Keratinocyte (primary cell): Measurements from ENCODE around the gene CELSR1. TPM values are rescaled to one million over a fixed set of nuclear protein-coding genes. Genes with fewer than 3 reads are reported as not detected.
A peak's percentile ranks its signal among the peaks of the same experiment; 100 is the strongest.

Experiments
- DNase-seq: peaks from one replicate; pipeline ENCODE4 v3.0.0-alpha.2; 2011; ENCODE audit warnings: low read depth, missing footprints, low spot score
- FAIRE-seq: peaks from 2 replicates; lab custom pipeline; 2011; peaks lifted over from hg19 to GRCh38; lab: Jason Lieb, UNC
- H2AFZ ChIP-seq: 2 replicates; pipeline ENCODE4 v1.6.0; 2012; ENCODE audit warnings: low read length, control low read depth, inconsistent platforms; ENCODE audit not compliant: control insufficient read depth
- H3K27ac ChIP-seq: 2 replicates; pipeline ENCODE4 v1.5.1; 2011; ENCODE audit warnings: low read length; ENCODE audit not compliant: control insufficient read depth, insufficient read depth
- H3K27me3 ChIP-seq: 3 replicates; pipeline ENCODE4 v1.6.0; 2011; ENCODE audit warnings: low read length; ENCODE audit not compliant: control insufficient read depth, insufficient read depth; ENCODE audit errors: extremely low read depth
- H3K36me3 ChIP-seq, 2 experiments: 2 replicates in 1 of 2; 3 replicates in 1 of 2; pipeline ENCODE4 v1.5.1; 2011; ENCODE audit warnings: low read length in 2 of 2, mild to moderate bottlenecking in 1 of 2; ENCODE audit not compliant: control insufficient read depth in 2 of 2, insufficient read depth in 2 of 2; ENCODE audit errors: extremely low read depth in 1 of 2
- H3K4me1 ChIP-seq: 3 replicates; pipeline ENCODE4 v1.5.1; 2011; ENCODE audit warnings: low read length; ENCODE audit not compliant: control insufficient read depth, insufficient read depth; ENCODE audit errors: extremely low read depth
- H3K4me2 ChIP-seq: 3 replicates; pipeline ENCODE4 v1.6.0; 2011; ENCODE audit warnings: low read depth, low read length; ENCODE audit not compliant: control insufficient read depth, insufficient read depth; ENCODE audit errors: extremely low read depth
- H3K4me3 ChIP-seq, 3 experiments: fragments of 200-600 bp in 1 of 3; sonication (generic) in 1 of 3; 2 replicates in 2 of 3; 3 replicates in 1 of 3; pipeline ENCODE4 v1.5.1; 2011 to 2016; ENCODE audit warnings: low read length in 3 of 3, mild to moderate bottlenecking in 3 of 3, control low read depth in 2 of 3, inconsistent platforms in 1 of 3, low read depth in 1 of 3, mixed read lengths in 1 of 3, mixed run types in 1 of 3, moderate library complexity in 1 of 3; ENCODE audit not compliant: control insufficient read depth in 2 of 3, insufficient read depth in 2 of 3; ENCODE audit errors: extremely low read depth in 1 of 3
- H3K79me2 ChIP-seq: 2 replicates; pipeline ENCODE4 v1.6.0; 2012; ENCODE audit warnings: low read length; ENCODE audit not compliant: control insufficient read depth, insufficient read depth
- H3K9ac ChIP-seq: 3 replicates; pipeline ENCODE4 v1.6.0; 2011; ENCODE audit warnings: low read length; ENCODE audit not compliant: control insufficient read depth, insufficient read depth; ENCODE audit errors: extremely low read depth
- H3K9me1 ChIP-seq: 3 replicates; pipeline ENCODE4 v1.6.0; 2011; ENCODE audit warnings: low read length; ENCODE audit not compliant: control insufficient read depth, insufficient read depth; ENCODE audit errors: extremely low read depth
- H3K9me3 ChIP-seq: 2 replicates; pipeline ENCODE4 v1.5.1; 2012; ENCODE audit warnings: low read depth, low read length; ENCODE audit not compliant: control insufficient read depth
- H4K20me1 ChIP-seq: 3 replicates; pipeline ENCODE4 v1.6.0; 2011; ENCODE audit warnings: low read length; ENCODE audit not compliant: control insufficient read depth, insufficient read depth; ENCODE audit errors: extremely low read depth
- CTCF ChIP-seq, 3 experiments: IDR thresholded peaks in 1 of 3; conservative IDR thresholded peaks in 1 of 3; optimal IDR thresholded peaks in 1 of 3; 2 replicates in 2 of 3; 3 replicates in 1 of 3; pipeline versions ENCODE3 to v1.5.1; 2011; ENCODE audit warnings: low read length in 3 of 3, mild to moderate bottlenecking in 3 of 3, moderate library complexity in 2 of 3, control low read depth in 1 of 3, inconsistent platforms in 1 of 3; ENCODE audit not compliant: insufficient read depth in 2 of 3; ENCODE audit errors: extremely low read depth in 1 of 3
- EZH2 ChIP-seq: IDR thresholded peaks from one replicate; pipeline ENCODE4 v1.6.1; 2012; ENCODE audit warnings: inconsistent platforms, mild to moderate bottlenecking, low read length, moderate library complexity
- dilution Hi-C: fragments of 300-500 bp; cut with MboI; formaldehyde crosslinking; loops from one replicate; pipeline ENCODE4 v1.7.0; 2020; ENCODE audit warnings: low sequenced_read_pairs; ENCODE audit not compliant: extremely low pct_ligation_motif_present
- polyA minus RNA-seq, 3 experiments: library from RNA; depleted of rRNA, polyadenylated mRNA; stranded (reverse); fragments of >200 nt; gene quantifications; 1 replicate in 1 of 3; 2 replicates in 1 of 3; 3 replicates in 1 of 3; pipeline ENCODE4 v1.2.3, GENCODE V29; 2011
- polyA plus RNA-seq, 5 experiments: library from polyadenylated mRNA; depleted of rRNA in 3 of 5; stranded (reverse) in 3 of 5; stranded (forward) in 1 of 5; unstranded in 1 of 5; fragments of >200 nt; gene quantifications; 1 replicate in 1 of 5; 2 replicates in 3 of 5; 3 replicates in 1 of 5; pipeline versions ENCODE4 v1.2.1 to v1.2.3, GENCODE V29; 2011 to 2012; ENCODE audit warnings: missing spikeins in 2 of 5, low read depth in 1 of 5, low replicate concordance in 1 of 5

CELSR1 gene
- polyA plus RNA-seq, result 16.1 to 23.2 TPM (median 20.6 TPM) in 3 replicates
- polyA plus RNA-seq (2011; ENCODE audit: low read depth), result 6.0 TPM
- 8.0 and 10.0 TPM in 2 replicates for polyA plus RNA-seq (2011; cell fraction: cytosol; rRNA removed)
- 99.8 and 117 TPM in 2 replicates for polyA plus RNA-seq (2011; cell fraction: nucleus; rRNA removed)
- polyA plus RNA-seq (2012; ENCODE audit: low replicate concordance), result 24.8 and 29.0 TPM in 2 replicates
- polyA minus RNA-seq, result 61.3 to 154 TPM (median 62.8 TPM) in 3 replicates
- 39.1 TPM for polyA minus RNA-seq (2011; cell fraction: cytosol; rRNA and poly(A)+ RNA removed)
- 182 and 191 TPM in 2 replicates for polyA minus RNA-seq (2011; cell fraction: nucleus; rRNA and poly(A)+ RNA removed)

- dilution Hi-C loops, result no loop called here
- FAIRE-seq (no peak), DNase-seq (no peak)
- H3K4me3 ChIP-seq, result peak within 1 kb of the TSS; percentile 64 to 84 (median 73)
- no peaks in the 10 kb centered on the region for H3K27me3 ChIP-seq
- H3K9me3 ChIP-seq, result peaks cover 8% of the 10 kb centered on the region
- TF ChIP-seq EZH2 (no peak), CTCF (optimal IDR thresholded peaks at IDR 0.05 in 1 of 3, IDR thresholded peaks at IDR 0.05 in 1 of 3, conservative IDR thresholded peaks at IDR 0.05 in 1 of 3; ENCODE audit: extremely low read depth in 1 of 3, insufficient read depth in 2 of 3, low read length in 3 of 3) (no peak)
- H3K4me2 ChIP-seq, result peak within 1 kb of the TSS; percentile 81
- H3K4me1 ChIP-seq, result peaks cover 38% of the 10 kb centered on the region
- H3K79me2 ChIP-seq, result peaks cover 38% of the 10 kb centered on the region
- H3K9me1 ChIP-seq, result no peaks in the 10 kb centered on the region
- peak within 1 kb of the TSS; percentile 70 for H3K27ac ChIP-seq
- H2AFZ ChIP-seq, result peak within 1 kb of the TSS; percentile 22
- peak within 1 kb of the TSS; percentile 74 for H3K9ac ChIP-seq
- H4K20me1 ChIP-seq, result peaks cover 6% of the 10 kb centered on the region
- H3K36me3 ChIP-seq, result peaks cover 3 to 7% of the 10 kb centered on the region in 2 experiments
Observed at GRCh38 chr22:46537225-46537945, at the start of gene CELSR1. Gene CELSR1, minus strand, starts transcription at chr22:46537620. Its CDS starts 450 bp downstream, at chr22:46537170.

- H3K36me3 ChIP-seq, result no peaks in the 10 kb centered on the region
- H3K9ac ChIP-seq, result no peak overlapping the region
- TF ChIP-seq EZH2, result no peak
- no peak for TF ChIP-seq CTCF (optimal IDR thresholded peaks at IDR 0.05 in 1 of 3, IDR thresholded peaks at IDR 0.05 in 1 of 3, conservative IDR thresholded peaks at IDR 0.05 in 1 of 3; ENCODE audit: extremely low read depth in 1 of 3, insufficient read depth in 2 of 3, low read length in 3 of 3)
- DNase-seq (no peak), FAIRE-seq (no peak)
- no peak overlapping the region for H2AFZ ChIP-seq
- peaks cover 10% of the 10 kb centered on the region for H3K79me2 ChIP-seq
- no peaks in the 10 kb centered on the region for H3K9me3 ChIP-seq
- no peak overlapping the region for H3K4me2 ChIP-seq
- H3K4me3 ChIP-seq, result no peak overlapping the region
- peaks cover 3% of the 10 kb centered on the region for H3K27me3 ChIP-seq
- peaks cover 23% of the 10 kb centered on the region for H3K4me1 ChIP-seq
- no peak overlapping the region for H3K27ac ChIP-seq
- no peaks in the 10 kb centered on the region for H3K9me1 ChIP-seq
- dilution Hi-C loops, result no loop called here
- H4K20me1 ChIP-seq, result peaks cover 6% of the 10 kb centered on the region
Observed at GRCh38 chr22:46587061-46587460, 49.6 kb upstream of the CELSR1 start.
